Mesendoderm (in vitro differentiated cells): ENCODE results near the gene SRP14.

Source experiments
- DNase-seq: peaks from one replicate; pipeline ENCODE4 v3.0.0; 2013
- H2AK5ac ChIP-seq: 2 replicates; pipeline ENCODE4 v1.6.1; 2013; ENCODE audit warnings: low read length, inconsistent platforms
- H2BK120ac ChIP-seq: 2 replicates; pipeline ENCODE4 v1.6.1; 2013; ENCODE audit warnings: low read depth, mild to moderate bottlenecking, low read length, moderate library complexity, mixed read lengths
- H2BK15ac ChIP-seq: replicated peaks from 2 replicates; pipeline ENCODE4 v1.6.1; 2013; ENCODE audit warnings: low read depth, mild to moderate bottlenecking, moderate library complexity
- H2BK5ac ChIP-seq: 2 replicates; pipeline ENCODE4 v1.6.1; 2013; ENCODE audit warnings: low read length, inconsistent platforms
- H3K18ac ChIP-seq: 2 replicates; pipeline ENCODE4 v1.6.1; 2013; ENCODE audit warnings: mild to moderate bottlenecking, low read length, mixed read lengths
- H3K23ac ChIP-seq: one replicate; pipeline ENCODE4 v1.6.1; 2013; ENCODE audit warnings: low read length
- H3K27ac ChIP-seq: 2 replicates; pipeline ENCODE4 v1.5.1; 2013; ENCODE audit warnings: low read depth, mild to moderate bottlenecking, inconsistent platforms, low read length, moderate library complexity
- H3K27me3 ChIP-seq: 2 replicates; pipeline ENCODE4 v1.6.1; 2013; ENCODE audit warnings: low read length, control low read depth, mild to moderate bottlenecking, inconsistent platforms; ENCODE audit not compliant: insufficient read depth, poor library complexity
- H3K36me3 ChIP-seq: 2 replicates; pipeline ENCODE4 v1.6.1; 2013; ENCODE audit warnings: low read length, inconsistent platforms; ENCODE audit not compliant: control insufficient read depth, insufficient read depth
- H3K4ac ChIP-seq: one replicate; pipeline ENCODE4 v1.6.1; 2013; ENCODE audit warnings: low read depth, mild to moderate bottlenecking, low read length, moderate library complexity
- H3K4me1 ChIP-seq: 2 replicates; pipeline ENCODE4 v1.6.1; 2013; ENCODE audit warnings: low read depth, low read length, inconsistent platforms; ENCODE audit not compliant: control insufficient read depth
- H3K4me2 ChIP-seq: 2 replicates; pipeline ENCODE4 v1.6.1; 2013; ENCODE audit warnings: low read length
- H3K4me3 ChIP-seq: 2 replicates; pipeline ENCODE4 v1.5.1; 2013; ENCODE audit warnings: mild to moderate bottlenecking, low read length
- H3K56ac ChIP-seq: one replicate; pipeline ENCODE4 v1.6.1; 2013; ENCODE audit warnings: low read length
- H3K79me1 ChIP-seq: 2 replicates; pipeline ENCODE4 v1.6.1; 2013; ENCODE audit warnings: low read length, inconsistent platforms
- H3K79me2 ChIP-seq: 2 replicates; pipeline ENCODE4 v1.6.1; 2013; ENCODE audit warnings: mild to moderate bottlenecking, low read length; ENCODE audit not compliant: control insufficient read depth, insufficient read depth
- H3K9ac ChIP-seq: 2 replicates; pipeline ENCODE4 v1.6.1; 2013; ENCODE audit warnings: low read length, inconsistent platforms
- H4K5ac ChIP-seq: one replicate; pipeline ENCODE4 v1.6.1; 2013; ENCODE audit warnings: low read length
- H4K8ac ChIP-seq: one replicate; pipeline ENCODE4 v1.6.1; 2013; ENCODE audit warnings: low read depth, mild to moderate bottlenecking, control low read depth, low read length, moderate library complexity
- WGBS: extraction: QIAGEN DNeasy Blood & Tissue Kit; methylation state at CpG from one replicate; pipeline ENCODE4 v1.1.7; 2013; ENCODE audit warnings: low lambda C conversion rate, missing lambda C conversion rate; ENCODE audit not compliant: insufficient coverage; ENCODE audit errors: extremely low coverage; 5-methylcytosine and 5-hydroxymethylcytosine counted together

SRP14 gene

GRCh38 chr15:40070166-40070557, 31.2 kb upstream of the SRP14 start:
- Histone ChIP-seq H3K23ac (no peak overlapping the region), H3K79me1 (no peaks in the 10 kb centered on the region), H3K4me2 (no peak overlapping the region), H2BK15ac (no peak overlapping the region), H3K27me3 (no peaks in the 10 kb centered on the region), H3K4me1 (peaks cover 2% of the 10 kb centered on the region), H2BK120ac (no peak overlapping the region), H2AK5ac (no peak overlapping the region), H3K56ac (peak overlapping the region; percentile 40), H3K36me3 (no peaks in the 10 kb centered on the region), H3K4ac (peak overlapping the region; percentile 6), H2BK5ac (no peak overlapping the region), H3K27ac (no peak overlapping the region), H3K9ac (no peak overlapping the region), H4K5ac (no peak overlapping the region), H3K18ac (peak overlapping the region; percentile 13), H4K8ac (no peak overlapping the region), H3K4me3 (no peak overlapping the region), H3K79me2 (no peaks in the 10 kb centered on the region)
- DNase-seq = no peak
- no CpG with 5 or more reads among the region's 5 CpGs for WGBS

DNA sequence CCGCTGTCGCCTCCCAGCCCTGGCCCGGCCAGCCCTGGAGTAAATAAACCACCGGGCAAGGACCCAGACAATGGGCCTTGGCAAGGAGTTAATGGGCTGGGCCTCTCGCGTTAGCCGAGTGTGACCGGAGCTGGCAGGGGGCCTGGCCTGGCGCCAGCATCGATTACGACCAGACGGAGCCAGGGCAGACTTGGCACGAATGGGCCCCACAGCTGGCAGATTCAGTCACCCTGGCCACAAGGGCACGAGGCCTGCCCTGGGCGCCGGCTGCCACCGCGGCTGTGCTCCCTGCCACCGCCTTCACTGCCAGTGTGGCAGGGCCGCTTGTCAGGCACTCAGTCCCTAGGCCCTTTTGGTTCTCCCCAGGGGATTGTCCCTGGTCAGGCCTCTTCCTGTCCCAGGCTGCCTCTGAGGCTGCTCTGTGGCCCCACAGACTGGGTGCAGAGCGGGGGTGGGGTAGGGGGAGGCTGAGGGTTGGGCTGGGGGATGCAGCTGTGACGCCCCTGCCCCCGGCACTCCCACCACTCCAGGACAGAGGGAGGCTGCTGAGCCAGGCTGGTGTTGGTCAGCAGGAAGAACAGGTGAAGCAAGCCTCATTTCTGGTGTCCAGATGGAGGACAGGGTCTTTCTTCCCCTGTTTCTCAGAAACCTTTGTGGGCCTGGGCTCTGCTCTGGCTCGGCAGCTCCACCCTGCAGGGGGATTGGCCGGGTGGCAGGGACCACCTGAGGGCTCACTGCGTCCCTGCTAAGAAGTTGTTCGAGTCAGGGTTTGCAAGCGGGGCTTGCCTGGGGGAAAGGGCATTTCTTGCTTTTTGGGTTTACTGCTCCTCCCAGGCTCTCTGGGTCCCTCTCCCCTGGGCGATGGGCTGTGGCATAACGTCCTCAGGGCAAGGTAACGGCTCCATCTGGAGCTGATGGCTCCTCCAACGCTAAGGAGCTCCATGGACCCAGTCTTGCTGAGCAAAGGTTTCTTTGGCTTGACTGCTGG, 30.5 kb upstream of the SRP14 start:
- no peaks in the 10 kb centered on the region for H3K36me3 ChIP-seq
- no peaks in the 10 kb centered on the region for H3K27me3 ChIP-seq
- peak overlapping the region; percentile 43 for H3K9ac ChIP-seq
- no CpG with 5 or more reads among the region's 32 CpGs for WGBS
- H3K56ac ChIP-seq = peak overlapping the region; percentile 52
- H3K4me3 ChIP-seq = no peak overlapping the region
- peak overlapping the region; percentile 10 for H2BK15ac ChIP-seq
- H2BK5ac ChIP-seq = peak overlapping the region; percentile 87
- H4K8ac ChIP-seq = no peak overlapping the region
- peak overlapping the region; percentile 51 for H3K27ac ChIP-seq
- H3K4me2 ChIP-seq = no peak overlapping the region
- no peaks in the 10 kb centered on the region for H3K79me2 ChIP-seq
- DNase-seq = peak; percentile 77
- H3K4me1 ChIP-seq = peaks cover 3% of the 10 kb centered on the region
- H3K79me1 ChIP-seq = no peaks in the 10 kb centered on the region
- peak overlapping the region; percentile 39 for H3K4ac ChIP-seq
- H4K5ac ChIP-seq = no peak overlapping the region
- no peak overlapping the region for H3K23ac ChIP-seq
- H2BK120ac ChIP-seq = peak overlapping the region; percentile 31
- peak overlapping the region; percentile 13 for H3K18ac ChIP-seq
- H2AK5ac ChIP-seq = no peak overlapping the region

GRCh38 chr15:40067921-40068624, 29.1 kb upstream of the SRP14 start:
- Histone ChIP-seq H2BK120ac (no peak overlapping the region), H2AK5ac (no peak overlapping the region), H3K36me3 (no peaks in the 10 kb centered on the region), H2BK15ac (no peak overlapping the region), H3K4ac (no peak overlapping the region), H3K23ac (no peak overlapping the region), H3K79me2 (no peaks in the 10 kb centered on the region), H4K8ac (no peak overlapping the region), H3K56ac (no peak overlapping the region), H3K27ac (no peak overlapping the region), H3K27me3 (no peaks in the 10 kb centered on the region), H4K5ac (no peak overlapping the region), H3K79me1 (no peaks in the 10 kb centered on the region), H3K18ac (no peak overlapping the region), H3K4me3 (no peak overlapping the region), H2BK5ac (no peak overlapping the region), H3K4me1 (peaks cover 12% of the 10 kb centered on the region), H3K9ac (no peak overlapping the region), H3K4me2 (no peak overlapping the region)
- DNase-seq = no peak
- WGBS = no CpG with 5 or more reads among the region's 6 CpGs

- Histone ChIP-seq H3K36me3 (no peaks in the 10 kb centered on the region), H3K9ac (no peak overlapping the region), H3K27me3 (no peaks in the 10 kb centered on the region), H3K27ac (no peak overlapping the region), H3K4ac (no peak overlapping the region), H3K79me2 (no peaks in the 10 kb centered on the region), H3K79me1 (no peaks in the 10 kb centered on the region), H2AK5ac (no peak overlapping the region), H2BK5ac (no peak overlapping the region), H3K4me3 (no peak overlapping the region), H4K5ac (no peak overlapping the region), H3K18ac (no peak overlapping the region), H3K23ac (no peak overlapping the region), H4K8ac (no peak overlapping the region), H3K4me1 (peaks cover 12% of the 10 kb centered on the region), H3K4me2 (no peak overlapping the region), H2BK120ac (no peak overlapping the region), H3K56ac (peak overlapping the region; percentile 32), H2BK15ac (no peak overlapping the region)
- WGBS = no CpG with 5 or more reads among the region's 5 CpGs
- DNase-seq = no peak
Measured at GRCh38 chr15:40066589-40066988, 27.6 kb upstream of the SRP14 start.

- H3K56ac ChIP-seq = peak overlapping the region; percentile 18
- H4K5ac ChIP-seq = no peak overlapping the region
- H3K18ac ChIP-seq = no peak overlapping the region
- no peak overlapping the region for H3K4me2 ChIP-seq
- H3K4ac ChIP-seq = peak overlapping the region; percentile 39
- H4K8ac ChIP-seq = no peak overlapping the region
- H2BK5ac ChIP-seq = peak overlapping the region; percentile 10
- H2BK120ac ChIP-seq = peak overlapping the region; percentile 15
- H3K79me1 ChIP-seq = no peaks in the 10 kb centered on the region
- H2AK5ac ChIP-seq = peak overlapping the region; percentile 36
- no peak overlapping the region for H3K9ac ChIP-seq
- peak overlapping the region; percentile 64 for H3K27ac ChIP-seq
- H3K79me2 ChIP-seq = no peaks in the 10 kb centered on the region
- DNase-seq = no peak
- H3K23ac ChIP-seq = no peak overlapping the region
- no peak overlapping the region for H2BK15ac ChIP-seq
- peaks cover 12% of the 10 kb centered on the region for H3K4me1 ChIP-seq
- H3K27me3 ChIP-seq = no peaks in the 10 kb centered on the region
- no peaks in the 10 kb centered on the region for H3K36me3 ChIP-seq
- WGBS = no CpG with 5 or more reads among the region's 3 CpGs
- H3K4me3 ChIP-seq = no peak overlapping the region
Measured at GRCh38 chr15:40065166-40065565, 26.2 kb upstream of the SRP14 start.
